ENCODE measurements around the gene FAM83G.

The FAM83G gene

GRCh38 chr17:19010729-19011505, 6.4 kb upstream of the FAM83G start:
- no peak for DNase-seq (ENCODE audit: extremely low read depth in 1 of 2, low read depth in 1 of 2)

- no peak for DNase-seq (ENCODE audit: extremely low read depth in 1 of 2, low read depth in 1 of 2)
Observed at GRCh38 chr17:19009970-19010369, 5.4 kb upstream of the FAM83G start.

- DNase-seq (ENCODE audit: extremely low read depth in 1 of 2, low read depth in 1 of 2), result no peak
Observed at GRCh38 chr17:19006698-19007097, 2.1 kb upstream of the FAM83G start.

GRCh38 chr17:19005789-19006430, 1.3 kb upstream of the FAM83G start:
- no peak for DNase-seq (ENCODE audit: extremely low read depth in 1 of 2, low read depth in 1 of 2)

- DNase-seq (ENCODE audit: extremely low read depth in 1 of 2, low read depth in 1 of 2), result no peak
Observed at GRCh38 chr17:19005137-19005773, 691 bp upstream of the FAM83G start.

- peak in 1 of 2 donors; percentile 19 for DNase-seq (ENCODE audit: extremely low read depth in 1 of 2, low read depth in 1 of 2)
Observed at GRCh38 chr17:19003543-19004420, 782 bp downstream of the FAM83G start.

GRCh38 chr17:19002805-19003542, 1.6 kb downstream of the FAM83G start:
- DNase-seq (ENCODE audit: extremely low read depth in 1 of 2, low read depth in 1 of 2), result no peak

- no peak for DNase-seq (ENCODE audit: extremely low read depth in 1 of 2, low read depth in 1 of 2)
Observed at GRCh38 chr17:19001907-19002590, 2.5 kb downstream of the FAM83G start.

- DNase-seq (ENCODE audit: extremely low read depth in 1 of 2, low read depth in 1 of 2), result no peak
Observed at GRCh38 chr17:19000531-19001325, 3.8 kb downstream of the FAM83G start.

- DNase-seq (ENCODE audit: extremely low read depth in 1 of 2, low read depth in 1 of 2), result no peak
Observed at GRCh38 chr17:18999911-19000310, 4.7 kb downstream of the FAM83G start.

- DNase-seq (ENCODE audit: extremely low read depth in 1 of 2, low read depth in 1 of 2), result no peak
Observed at GRCh38 chr17:18999394-18999793, 5.2 kb downstream of the FAM83G start.

- DNase-seq (ENCODE audit: extremely low read depth in 1 of 2, low read depth in 1 of 2), result no peak
Observed at GRCh38 chr17:18997650-18998196, 6.8 kb downstream of the FAM83G start.

- no peak for DNase-seq (ENCODE audit: extremely low read depth in 1 of 2, low read depth in 1 of 2)
Observed at GRCh38 chr17:18996458-18996857, 8.1 kb downstream of the FAM83G start.

GRCh38 chr17:18995220-18995619, 9.3 kb downstream of the FAM83G start:
- DNase-seq (ENCODE audit: extremely low read depth in 1 of 2, low read depth in 1 of 2), result no peak

- DNase-seq (ENCODE audit: extremely low read depth in 1 of 2, low read depth in 1 of 2), result no peak
Observed at GRCh38 chr17:18994631-18995030, 9.9 kb downstream of the FAM83G start.

GRCh38 chr17:18993905-18994526, 10.5 kb downstream of the FAM83G start:
- no peak for DNase-seq (ENCODE audit: extremely low read depth in 1 of 2, low read depth in 1 of 2)

GRCh38 chr17:18992454-18993130, 12.0 kb downstream of the FAM83G start:
- no peak for DNase-seq (ENCODE audit: extremely low read depth in 1 of 2, low read depth in 1 of 2)
